SK-N-SH (cell line): ENCODE measurements around the gene TSGA10IP. TPM values are rescaled to one million over a fixed set of nuclear protein-coding genes. Genes with fewer than 3 reads are reported as not detected.

Experiments used
- CTCF ChIA-PET: fragments of 300-600, 350-600 bp; formaldehyde crosslinking; extraction: SDS; loops from one replicate; lab custom pipeline; 2021; lab: Yijun Ruan, JAX
- POLR2A ChIA-PET: fragments of 350-600 bp; sonication (Branson Sonifier 250); formaldehyde crosslinking; extraction: SDS; loops from one replicate; lab custom pipeline; 2020; ENCODE audit warnings: antibody characterized with exemption, inconsistent platforms; lab: Yijun Ruan, JAX
- DNase-seq: peaks from one replicate; pipeline ENCODE4 v3.0.0; 2012
- H2AFZ ChIP-seq: fragments of 200-600 bp; sonication (generic); 2 replicates; pipeline ENCODE4 v1.8.1; 2016; ENCODE audit warnings: antibody characterized with exemption, mild to moderate bottlenecking, low read depth
- H3F3A ChIP-seq: fragments of 200-600 bp; sonication (generic); replicated peaks from 2 replicates; pipeline ENCODE3; 2016; ENCODE audit warnings: antibody characterized with exemption, mild to moderate bottlenecking; ENCODE audit not compliant: insufficient read depth
- H3K27ac ChIP-seq, 2 experiments: fragments of 200-500 bp in 1 of 2; fragments of 200-600 bp in 1 of 2; sonication (Bioruptor generic) in 1 of 2; sonication (generic), shearing (Covaris generic) in 1 of 2; 2 replicates each; pipeline versions ENCODE4 v1.5.1 to v1.6.1; 2014 to 2016; ENCODE audit warnings: low read depth in 2 of 2, inconsistent platforms in 1 of 2, low read length in 1 of 2, mild to moderate bottlenecking in 1 of 2, mixed read lengths in 1 of 2
- H3K27me3 ChIP-seq: fragments of 200-600 bp; sonication (generic), shearing (Covaris generic); 2 replicates; pipeline ENCODE4 v1.6.1; 2016; ENCODE audit warnings: mixed run types; ENCODE audit not compliant: insufficient read depth
- H3K36me3 ChIP-seq, 2 experiments: fragments of 200-500 bp in 1 of 2; fragments of 200-600 bp in 1 of 2; sonication (Bioruptor generic) in 1 of 2; sonication (generic) in 1 of 2; replicated peaks in 1 of 2; 2 replicates each; pipeline versions ENCODE3 to v1.5.1; 2014 to 2016; ENCODE audit warnings: low read length in 1 of 2, mild to moderate bottlenecking in 1 of 2; ENCODE audit not compliant: insufficient read depth in 2 of 2, control insufficient read depth in 1 of 2
- H3K4me1 ChIP-seq, 2 experiments: fragments of 200-500 bp in 1 of 2; fragments of 200-600 bp in 1 of 2; sonication (Bioruptor generic) in 1 of 2; sonication (generic), shearing (Covaris generic) in 1 of 2; 2 replicates each; pipeline versions ENCODE4 v1.5.1 to v1.6.1; 2014 to 2016; ENCODE audit warnings: low read depth in 1 of 2, low read length in 1 of 2, mixed run types in 1 of 2; ENCODE audit not compliant: insufficient read depth in 2 of 2, control insufficient read depth in 1 of 2
- H3K4me2 ChIP-seq: fragments of 200-600 bp; sonication (generic), shearing (Covaris generic); 2 replicates; pipeline ENCODE4 v1.6.1; 2017; ENCODE audit warnings: mixed run types
- H3K4me3 ChIP-seq, 2 experiments: fragments of 200-500 bp in 1 of 2; fragments of 200-600 bp in 1 of 2; sonication (Bioruptor generic) in 1 of 2; sonication (generic), shearing (Covaris generic) in 1 of 2; 2 replicates each; pipeline versions ENCODE4 v1.5.1 to v1.8.1; 2014 to 2016; ENCODE audit warnings: low read depth in 2 of 2, inconsistent platforms in 1 of 2, low read length in 1 of 2, mild to moderate bottlenecking in 1 of 2, mixed read lengths in 1 of 2, moderate library complexity in 1 of 2
- H3K79me2 ChIP-seq: fragments of 200-600 bp; sonication (generic); 2 replicates; pipeline ENCODE4 v1.8.1; 2017; ENCODE audit warnings: mild to moderate bottlenecking; ENCODE audit not compliant: insufficient read depth
- H3K9ac ChIP-seq: fragments of 200-600 bp; sonication (generic); 2 replicates; pipeline ENCODE4 v1.6.1; 2017; ENCODE audit warnings: mixed run types
- H3K9me2 ChIP-seq: fragments of 200-600 bp; sonication (generic); 2 replicates; pipeline ENCODE4 v1.6.1; 2017; ENCODE audit warnings: mixed run types
- H3K9me3 ChIP-seq: fragments of 200-600 bp; sonication (generic); 2 replicates; pipeline ENCODE4 v1.6.1; 2017; ENCODE audit warnings: mixed run types, mild to moderate bottlenecking, moderate library complexity
- H4K20me1 ChIP-seq: fragments of 200-600 bp; sonication (generic); 2 replicates; pipeline ENCODE4 v1.6.1; 2017; ENCODE audit warnings: mild to moderate bottlenecking, mixed run types; ENCODE audit not compliant: insufficient read depth
- CHD2 ChIP-seq: fragments of 150-350 bp; IDR thresholded peaks from 2 replicates; pipeline ENCODE4 v1.6.1; 2018; ENCODE audit warnings: low read length; ENCODE audit not compliant: partially characterized antibody
- CTCF ChIP-seq: fragments of 200-600 bp; sonication (generic); IDR thresholded peaks from 2 replicates; pipeline ENCODE4 v1.6.1; 2017; ENCODE audit warnings: antibody characterized with exemption, mild to moderate bottlenecking, moderate library complexity
- EP300 ChIP-seq, 2 experiments: IDR thresholded peaks; 2 replicates each; pipeline versions ENCODE4 v1.4.0 to v1.6.1; 2012; ENCODE audit warnings: borderline replicate concordance in 1 of 2, low read depth in 1 of 2, low read length in 1 of 2
- EZH2phosphoT487 ChIP-seq: fragments of 200-600 bp; sonication (generic); IDR thresholded peaks from 2 replicates; pipeline ENCODE4 v1.6.1; 2017; ENCODE audit warnings: low read depth, mixed run types, mild to moderate bottlenecking, antibody characterized with exemption, moderate library complexity, borderline replicate concordance
- FOXJ3 ChIP-seq: sonication (generic); formaldehyde crosslinking; IDR thresholded peaks from 2 replicates; pipeline ENCODE4 v1.5.1; 2020; ENCODE audit warnings: mild to moderate bottlenecking, missing genetic modification reagents
- FOXM1 ChIP-seq: IDR thresholded peaks from 2 replicates; pipeline ENCODE4 v1.4.0; 2012; ENCODE audit warnings: low read depth, mild to moderate bottlenecking
- JUND ChIP-seq: IDR thresholded peaks from 2 replicates; pipeline ENCODE4 v1.4.0; 2012
- MEF2A ChIP-seq: IDR thresholded peaks from 2 replicates; pipeline ENCODE4 v1.4.0; 2012; ENCODE audit warnings: low read depth, borderline replicate concordance
- NFIC ChIP-seq: IDR thresholded peaks from 2 replicates; pipeline ENCODE4 v1.4.0; 2012; ENCODE audit warnings: borderline replicate concordance
- PBX3 ChIP-seq: IDR thresholded peaks from 2 replicates; pipeline ENCODE4; 2012
- POLR2AphosphoS5 ChIP-seq: IDR thresholded peaks from 2 replicates; pipeline ENCODE4 v1.6.1; 2012; ENCODE audit warnings: low read depth, low read length
- RAD21 ChIP-seq: IDR thresholded peaks from 2 replicates; pipeline ENCODE4 v1.6.1; 2012; ENCODE audit warnings: mild to moderate bottlenecking, low read length
- RXRA ChIP-seq: IDR thresholded peaks from 2 replicates; pipeline ENCODE4 v1.4.0; 2012; ENCODE audit warnings: low read depth, mild to moderate bottlenecking, borderline replicate concordance
- SMC3 ChIP-seq: IDR thresholded peaks from 2 replicates; pipeline ENCODE4 v1.6.1; 2012; ENCODE audit warnings: low read depth, low read length, improper control_type of control experiment
- TAF1 ChIP-seq: IDR thresholded peaks from 2 replicates; pipeline ENCODE4 v1.6.1; 2012; ENCODE audit warnings: low read depth, mild to moderate bottlenecking, low read length, moderate library complexity, borderline replicate concordance
- USF1 ChIP-seq: IDR thresholded peaks from 2 replicates; pipeline ENCODE4 v1.4.0; 2012; ENCODE audit warnings: low read depth, borderline replicate concordance
- WGBS: methylation state at CpG from one replicate; pipeline ENCODE4 v1.1.6; 2017; ENCODE audit warnings: low lambda C conversion rate; 5-methylcytosine and 5-hydroxymethylcytosine counted together
- polyA plus RNA-seq, 3 experiments: library from polyadenylated mRNA; depleted of rRNA; stranded (reverse); fragments of >200 nt; gene quantifications; 2 replicates each; pipeline ENCODE4 v1.2.3, GENCODE V29; 2012
- TF ChIP-seq, protein P1 (sequence below): fragments of 150-350 bp; IDR thresholded peaks from 2 replicates; pipeline ENCODE4 v1.6.1; 2016; ENCODE audit warnings: mild to moderate bottlenecking, low read depth, low read length
- TF ChIP-seq, protein P2 (sequence below): IDR thresholded peaks from 2 replicates; pipeline ENCODE4 v1.4.0; 2012; ENCODE audit warnings: low read depth
- TF ChIP-seq, protein P3 (sequence below): fragments of 150-350 bp; IDR thresholded peaks from 2 replicates; pipeline ENCODE4 v1.6.1; 2017; ENCODE audit warnings: antibody characterized with exemption, low read length, low read depth, borderline replicate concordance

TSGA10IP gene
- polyA plus RNA-seq, 1 of the 3 experiments (the other 2 are of a cell fraction): not detected

GRCh38 chr11:65961267-65962140 is 16.2 kb downstream of the TSGA10IP start, which contains the start of gene SART1 (continued):
- TF ChIP-seq, protein P1, sequence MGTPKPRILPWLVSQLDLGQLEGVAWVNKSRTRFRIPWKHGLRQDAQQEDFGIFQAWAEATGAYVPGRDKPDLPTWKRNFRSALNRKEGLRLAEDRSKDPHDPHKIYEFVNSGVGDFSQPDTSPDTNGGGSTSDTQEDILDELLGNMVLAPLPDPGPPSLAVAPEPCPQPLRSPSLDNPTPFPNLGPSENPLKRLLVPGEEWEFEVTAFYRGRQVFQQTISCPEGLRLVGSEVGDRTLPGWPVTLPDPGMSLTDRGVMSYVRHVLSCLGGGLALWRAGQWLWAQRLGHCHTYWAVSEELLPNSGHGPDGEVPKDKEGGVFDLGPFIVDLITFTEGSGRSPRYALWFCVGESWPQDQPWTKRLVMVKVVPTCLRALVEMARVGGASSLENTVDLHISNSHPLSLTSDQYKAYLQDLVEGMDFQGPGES: no peak
- TF ChIP-seq MEF2A (no peak), CTCF (no peak), NFIC (no peak), PBX3 (0 out of 2 replicates have a peak, but pooled peaks have one; percentile 11)
- TF ChIP-seq, protein P2, sequence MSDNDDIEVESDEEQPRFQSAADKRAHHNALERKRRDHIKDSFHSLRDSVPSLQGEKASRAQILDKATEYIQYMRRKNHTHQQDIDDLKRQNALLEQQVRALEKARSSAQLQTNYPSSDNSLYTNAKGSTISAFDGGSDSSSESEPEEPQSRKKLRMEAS: peak; percentile 92
- TF ChIP-seq, all 33 proteins: peak for 16

GRCh38 chr11:65962141-65962564 is 16.9 kb downstream of the TSGA10IP start:
- Histone ChIP-seq H3K36me3 (peaks cover 20 to 32% of the 10 kb centered on the region in 2 experiments), H3K27me3 (no peaks in the 10 kb centered on the region), H3K9me3 (no peaks in the 10 kb centered on the region), H4K20me1 (peaks cover 9% of the 10 kb centered on the region; the same call in 1 of the 2 replicates), H3K9ac (peak overlapping the region; percentile 100), H2AFZ (no peak overlapping the region), H3K79me2 (peaks cover 57% of the 10 kb centered on the region), H3K9me2 (no peaks in the 10 kb centered on the region), H3F3A (peaks cover 4% of the 10 kb centered on the region), H3K27ac (peak overlapping the region; percentile 7 to 12; a peak in 1 of 4 replicates), H3K4me3 (peak overlapping the region; percentile 97 to 98), H3K4me2 (peak overlapping the region; percentile 86), H3K4me1 (peaks cover 8 to 14% of the 10 kb centered on the region in 2 experiments; a peak in 3 of 4 replicates)
- 5% methylated on average over 13 of the region's 13 CpGs for WGBS
- ChIA-PET CTCF (interaction anchor here (1.0 to 2.0 kb wide), 2 partner anchors 76 to 78 kb away, joined by 4 read pairs; no protein-coding TSS in a partner anchor), POLR2A (interaction anchor here (1.1 kb wide), 1 partner anchor 37 kb away, joined by 6 read pairs; no protein-coding TSS in a partner anchor)
- no peak for DNase-seq
- TF ChIP-seq SMC3: no peak
- TF ChIP-seq, protein P3, sequence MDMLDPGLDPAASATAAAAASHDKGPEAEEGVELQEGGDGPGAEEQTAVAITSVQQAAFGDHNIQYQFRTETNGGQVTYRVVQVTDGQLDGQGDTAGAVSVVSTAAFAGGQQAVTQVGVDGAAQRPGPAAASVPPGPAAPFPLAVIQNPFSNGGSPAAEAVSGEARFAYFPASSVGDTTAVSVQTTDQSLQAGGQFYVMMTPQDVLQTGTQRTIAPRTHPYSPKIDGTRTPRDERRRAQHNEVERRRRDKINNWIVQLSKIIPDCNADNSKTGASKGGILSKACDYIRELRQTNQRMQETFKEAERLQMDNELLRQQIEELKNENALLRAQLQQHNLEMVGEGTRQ: no peak
- no peak for TF ChIP-seq EZH2phosphoT487
- no peak for TF ChIP-seq FOXM1
- no peak for TF ChIP-seq FOXJ3
- TF ChIP-seq TAF1: no peak
- no peak for TF ChIP-seq USF1
- TF ChIP-seq POLR2AphosphoS5: no peak
- TF ChIP-seq, protein P2: no peak
- no peak for TF ChIP-seq MEF2A
- no peak for TF ChIP-seq RAD21
- no peak for TF ChIP-seq RXRA
- TF ChIP-seq EP300 (IDR thresholded peaks at IDR 0.05; ENCODE audit: borderline replicate concordance in 1 of 2, low read depth in 1 of 2, low read length in 1 of 2): no peak
- TF ChIP-seq JUND: no peak
- TF ChIP-seq CHD2: no peak
